Tibial nerve (tissue), 4 donors: ENCODE results near the gene DCAF10. TPM values are rescaled to one million over a fixed set of nuclear protein-coding genes. Genes with fewer than 3 reads are reported as not detected.
"Not testable (repeated sequence)": the region's sequence is repeated elsewhere in the genome, so short reads cannot be mapped to it uniquely, and the experiment has no call there.

ENCODE experiments used
- DNase-seq, 2 donors: peaks; one replicate each; pipeline ENCODE4 v3.0.0-alpha.2; 2019; ENCODE audit warnings: low spot score in 2 of 2
- H3K27ac ChIP-seq, 4 donors: fragments of 200-600 bp; sonication (generic) in 3 of 4; one replicate each; pipeline ENCODE4 v1.5.1; 2017 to 2019; ENCODE audit warnings: mild to moderate bottlenecking in 1 of 4
- H3K27me3 ChIP-seq, 2 donors: fragments of 200-600 bp; sonication (generic) in 1 of 2; one replicate each; pipeline versions ENCODE4 v1.5.1 to v1.6.0; 2017 to 2019
- H3K36me3 ChIP-seq, 3 donors: fragments of 200-600 bp; sonication (generic); one replicate each; pipeline ENCODE4 v1.5.1; 2018 to 2019
- H3K4me1 ChIP-seq, 4 donors: fragments of 200-600 bp; sonication (generic) in 3 of 4; one replicate each; pipeline ENCODE4 v1.5.1; 2017 to 2019
- H3K4me3 ChIP-seq, 4 donors: fragments of 200-600 bp; sonication (generic) in 3 of 4; one replicate each; pipeline ENCODE4 v1.5.1; 2017 to 2019; ENCODE audit warnings: mild to moderate bottlenecking in 1 of 4, moderate library complexity in 1 of 4
- H3K9me3 ChIP-seq, 4 donors: fragments of 200-600 bp; sonication (generic) in 3 of 4; one replicate each; pipeline ENCODE4 v1.5.1; 2017 to 2019
- CTCF ChIP-seq, 5 experiments: fragments of 200-600 bp in 3 of 5; fragments of 450-650 bp in 2 of 5; sonication (generic) in 3 of 5; IDR thresholded peaks; one replicate each; pipeline ENCODE4 v1.5.1; 2016 to 2019; ENCODE audit warnings: antibody characterized with exemption in 5 of 5, mild to moderate bottlenecking in 3 of 5, moderate library complexity in 2 of 5
- EP300 ChIP-seq, 2 donors: sonication (generic); formaldehyde crosslinking; IDR thresholded peaks; one replicate each; pipeline ENCODE4 v1.6.1; 2017; ENCODE audit warnings: antibody characterized with exemption in 2 of 2, mild to moderate bottlenecking in 1 of 2
- POLR2A ChIP-seq, 2 donors: fragments of 450-650 bp; IDR thresholded peaks; one replicate each; pipeline ENCODE4 v1.6.1; 2017; ENCODE audit warnings: antibody characterized with exemption in 2 of 2, mild to moderate bottlenecking in 2 of 2, moderate library complexity in 2 of 2
- WGBS, 2 donors: methylation state at CpG; one replicate each; pipeline ENCODE4 v1.1.5; 2018; 5-methylcytosine and 5-hydroxymethylcytosine counted together
- total RNA-seq, 4 donors: library from RNA; depleted of rRNA; stranded (reverse); fragments of >200 nt; gene quantifications; one replicate each; pipeline ENCODE4 v1.1.0, GENCODE V29; 2016

DCAF10 gene
- total RNA-seq, 4 donors from 2014 or later: 18.6 to 31.4 (median 21.5) TPM

- Histone ChIP-seq H3K4me1 (no peaks in the 10 kb centered on the region), H3K9me3 (no peaks in the 10 kb centered on the region), H3K36me3 (peaks cover 0 to 69% (median 0%) of the 10 kb centered on the region in 3 donors), H3K27ac (no peak overlapping the region), H3K27me3 (no peaks in the 10 kb centered on the region), H3K4me3 (no peak overlapping the region)
- no peak for TF ChIP-seq CTCF (IDR thresholded peaks at IDR 0.05)
- no peak for TF ChIP-seq EP300 (IDR thresholded peaks at IDR 0.05)
- TF ChIP-seq POLR2A (IDR thresholded peaks at IDR 0.05): no peak
- DNase-seq: no peak
- WGBS, 2 donors: 93 to 97% methylated on average over 2 of the region's 2 CpGs
Measured at GRCh38 chr9:37880916-37881479, 80.4 kb downstream of the DCAF10 start.

GRCh38 chr9:37887977-37888583, 87.5 kb downstream of the DCAF10 start:
- H3K27me3 ChIP-seq, H3K4me1 ChIP-seq, H3K4me3 ChIP-seq, H3K9me3 ChIP-seq, H3K27ac ChIP-seq, DNase-seq: not testable (repeated sequence)
- WGBS, 2 donors: 90 to 99% methylated on average over 11 of the region's 11 CpGs
- peaks cover 0 to 37% (median 0%) of the 10 kb centered on the region in 3 donors for H3K36me3 ChIP-seq

- DNase-seq: no peak
- Histone ChIP-seq H3K9me3 (no peaks in the 10 kb centered on the region), H3K27me3 (no peaks in the 10 kb centered on the region), H3K36me3 (peaks cover 0 to 52% (median under 1%) of the 10 kb centered on the region in 3 donors), H3K4me1 (no peaks in the 10 kb centered on the region), H3K4me3 (no peak overlapping the region), H3K27ac (no peak overlapping the region)
- TF ChIP-seq POLR2A (IDR thresholded peaks at IDR 0.05) (no peak), EP300 (IDR thresholded peaks at IDR 0.05) (no peak), CTCF (IDR thresholded peaks at IDR 0.05) (no peak)
Measured at GRCh38 chr9:37889536-37889935, 88.9 kb downstream of the DCAF10 start.

- not testable (repeated sequence) for DNase-seq, H3K4me1 ChIP-seq, H3K4me3 ChIP-seq, H3K9me3 ChIP-seq, H3K27me3 ChIP-seq, H3K27ac ChIP-seq
- 78 to 90% methylated on average over 13 to 16 of the region's 17 CpGs for WGBS, 2 donors
- peaks cover 0 to 58% (median 6%) of the 10 kb centered on the region in 3 donors for H3K36me3 ChIP-seq
Measured at GRCh38 chr9:37891042-37891441, 90.4 kb downstream of the DCAF10 start.

GRCh38 chr9:37892063-37892462, 91.5 kb downstream of the DCAF10 start:
- no peaks in the 10 kb centered on the region for H3K27me3 ChIP-seq
- H3K36me3 ChIP-seq: peaks cover 0 to 63% (median 6%) of the 10 kb centered on the region in 3 donors
- DNase-seq: no peak
- no peak overlapping the region for H3K27ac ChIP-seq
- no peak overlapping the region for H3K4me3 ChIP-seq
- no peaks in the 10 kb centered on the region for H3K4me1 ChIP-seq
- no peaks in the 10 kb centered on the region for H3K9me3 ChIP-seq
- TF ChIP-seq POLR2A (IDR thresholded peaks at IDR 0.05): no peak
- no peak for TF ChIP-seq EP300 (IDR thresholded peaks at IDR 0.05)
- TF ChIP-seq CTCF (IDR thresholded peaks at IDR 0.05): no peak
- WGBS, 2 donors: 86 to 87% methylated on average over 8 of the region's 8 CpGs

GRCh38 chr9:37897665-37898064, 97.1 kb downstream of the DCAF10 start:
- 48 to 57% methylated on average over 2 of the region's 2 CpGs for WGBS, 2 donors
- no peak for DNase-seq
- no peak overlapping the region for H3K4me3 ChIP-seq
- peaks cover 0 to 69% (median 6%) of the 10 kb centered on the region in 3 donors for H3K36me3 ChIP-seq
- H3K27ac ChIP-seq: no peak overlapping the region
- no peaks in the 10 kb centered on the region for H3K9me3 ChIP-seq
- no peak for TF ChIP-seq CTCF (IDR thresholded peaks at IDR 0.05)
- TF ChIP-seq EP300 (IDR thresholded peaks at IDR 0.05): no peak
- no peak for TF ChIP-seq POLR2A (IDR thresholded peaks at IDR 0.05)
- no peaks in the 10 kb centered on the region for H3K27me3 ChIP-seq
- H3K4me1 ChIP-seq: peaks cover 0 to 17% (median 4%) of the 10 kb centered on the region in 4 donors
